GM04503 (cell line): ENCODE results near the gene HCN4.

ENCODE experiments used
- DNase-seq: peaks from one replicate; pipeline ENCODE4 v3.0.0-alpha.2; 2012; ENCODE audit warnings: low read depth

HCN4 gene

GRCh38 chr15:73378089-73378488 is 9.3 kb upstream of the HCN4 start:
- no peak for DNase-seq

GRCh38 chr15:73375755-73376305 is 7.1 kb upstream of the HCN4 start:
- no peak for DNase-seq

GRCh38 chr15:73375012-73375411 is 6.3 kb upstream of the HCN4 start:
- no peak for DNase-seq

- DNase-seq, result no peak
These were observed 5.8 kb upstream of the HCN4 start for GRCh38 chr15:73374604-73375003.

GRCh38 chr15:73373221-73373620 is 4.5 kb upstream of the HCN4 start:
- DNase-seq, result no peak

- DNase-seq, result no peak
These were observed 3.1 kb upstream of the HCN4 start for GRCh38 chr15:73371812-73372211.

GRCh38 chr15:73370151-73370550 is 1.4 kb upstream of the HCN4 start:
- DNase-seq, result no peak

- DNase-seq, result no peak
These were observed 466 bp upstream of the HCN4 start for GRCh38 chr15:73369154-73369694.

GRCh38 chr15:73367624-73368300 is 996 bp downstream of the HCN4 start:
- DNase-seq, result no peak

- DNase-seq, result no peak
These were observed 1.8 kb downstream of the HCN4 start for GRCh38 chr15:73366766-73367623.

- no peak for DNase-seq
These were observed 4.7 kb downstream of the HCN4 start for GRCh38 chr15:73364070-73364469.

GRCh38 chr15:73362900-73363299 is 5.9 kb downstream of the HCN4 start:
- DNase-seq, result no peak

GRCh38 chr15:73361337-73361736 is 7.4 kb downstream of the HCN4 start:
- no peak for DNase-seq

GRCh38 chr15:73359651-73360050 is 9.1 kb downstream of the HCN4 start:
- DNase-seq, result no peak

- no peak for DNase-seq
These were observed 10.6 kb downstream of the HCN4 start for GRCh38 chr15:73357999-73358665.

GRCh38 chr15:73355612-73356265 is 13.0 kb downstream of the HCN4 start:
- DNase-seq, result no peak

- no peak for DNase-seq
These were observed 14.5 kb downstream of the HCN4 start for GRCh38 chr15:73354241-73354640.

GRCh38 chr15:73353734-73354133 is 15.0 kb downstream of the HCN4 start:
- no peak for DNase-seq

GRCh38 chr15:73352082-73352481 is 16.7 kb downstream of the HCN4 start:
- no peak for DNase-seq

GRCh38 chr15:73349191-73349590 is 19.6 kb downstream of the HCN4 start:
- DNase-seq, result no peak

GRCh38 chr15:73346735-73347312 is 21.9 kb downstream of the HCN4 start:
- DNase-seq, result no peak
